Midbrain (tissue), 1 donor: ENCODE data around the gene CHRNB1.

Experiments
- DNase-seq: peaks from one replicate; lab custom pipeline; 2025; lab: John Stamatoyannopoulos, UW

CHRNB1 gene

GRCh38 chr17:7444682-7445618, at the start of gene CHRNB1:
Gene CHRNB1 (plus strand): TSS chr17:7445061. CDS start chr17:7445128, 67 bp downstream.
- peak; percentile 69 for DNase-seq

DNA sequence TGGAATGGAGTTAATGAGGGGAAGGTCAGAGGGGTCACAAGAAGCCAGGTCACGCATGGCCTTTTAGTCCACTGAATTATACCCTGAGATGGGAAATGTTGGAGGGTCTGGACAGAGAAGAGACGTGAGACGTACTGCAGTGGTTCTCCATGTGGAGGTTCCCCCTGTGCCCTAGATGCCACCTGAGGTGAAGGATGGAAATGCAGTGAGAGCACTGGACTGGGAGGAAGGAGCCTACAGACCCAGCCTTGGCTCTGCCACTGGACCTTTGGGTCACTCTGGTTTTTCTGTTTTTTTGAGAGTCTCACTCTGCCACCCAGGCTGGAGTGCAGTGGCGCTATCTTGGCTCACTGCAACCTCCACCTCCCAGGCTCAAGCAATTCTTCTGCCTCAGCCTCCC, 48.7 kb upstream of the CHRNB1 start:
- no peak for DNase-seq

DNA sequence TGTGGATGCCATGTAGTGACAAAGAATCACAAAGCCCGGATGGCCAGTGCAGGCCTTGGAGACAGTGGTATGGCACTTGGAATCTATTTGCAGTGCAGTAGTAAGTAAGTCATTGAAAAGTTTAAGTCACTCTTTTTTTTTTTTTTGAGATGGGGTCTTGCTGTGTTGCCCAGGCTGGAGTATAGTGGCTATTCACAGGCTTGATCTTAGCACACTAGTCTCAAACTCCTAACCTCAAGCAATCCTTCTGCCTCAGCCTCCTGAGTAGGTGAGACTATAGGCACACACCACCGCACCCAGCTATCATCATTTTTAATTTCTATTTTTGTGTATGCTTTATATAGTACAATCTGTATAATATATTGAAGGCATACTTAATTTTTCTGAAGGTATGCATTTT, 46.2 kb upstream of the CHRNB1 start:
- DNase-seq = no peak

- DNase-seq = no peak
These were observed 41.7 kb upstream of the CHRNB1 start for GRCh38 chr17:7403043-7403726.

DNA sequence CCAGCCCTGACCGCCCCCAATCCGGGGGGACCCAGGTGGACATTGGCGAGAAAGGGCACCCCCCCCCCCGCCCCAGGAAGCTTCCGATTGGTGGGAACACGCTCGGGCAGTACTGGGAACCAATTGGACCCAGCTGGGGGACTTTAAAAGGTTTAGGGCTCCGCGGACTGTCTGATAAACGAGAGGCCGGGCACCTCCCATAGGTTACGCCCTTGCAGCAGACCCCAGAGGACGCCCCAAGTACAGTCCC, 41.2 kb upstream of the CHRNB1 start:
- DNase-seq = no peak

- DNase-seq = peak; percentile 100
These were observed 40.7 kb upstream of the CHRNB1 start, which contains the start of gene TMEM256 for GRCh38 chr17:7403977-7404736. Gene TMEM256 (minus strand): TSS chr17:7404097. CDS start chr17:7404084, 13 bp downstream.

DNA sequence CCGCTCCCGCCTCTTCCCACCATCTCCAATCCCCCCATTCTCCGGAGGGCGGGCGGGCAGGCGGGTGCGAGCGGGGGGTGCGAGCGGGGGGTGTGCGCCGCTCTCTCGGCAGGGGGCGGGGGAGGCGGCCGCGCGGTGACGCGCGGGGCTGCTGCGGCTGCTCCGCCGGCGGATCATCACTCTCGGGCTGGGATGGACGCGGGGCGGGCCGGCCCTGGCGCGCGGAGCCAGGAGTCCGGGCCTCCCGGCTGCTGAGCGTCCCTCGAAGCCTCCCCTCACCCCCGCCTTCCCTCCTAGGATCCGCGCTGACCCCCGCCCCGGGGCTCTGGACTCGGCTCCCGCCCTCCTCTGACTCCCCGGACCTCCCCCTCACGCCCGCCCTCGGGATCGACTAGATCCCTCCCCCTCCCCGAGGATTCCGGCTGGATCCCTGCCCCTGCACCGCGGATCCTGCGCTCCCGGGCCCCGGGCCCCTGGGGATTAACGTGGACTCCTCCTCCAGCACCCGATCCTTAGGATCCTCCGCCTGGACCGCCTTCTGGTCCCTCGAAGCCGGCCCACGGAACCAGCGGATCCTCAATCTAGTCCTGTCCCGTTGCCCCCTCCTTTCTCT, 40.0 kb upstream of the CHRNB1 start:
- no peak for DNase-seq

- no peak for DNase-seq
These were observed 39.3 kb upstream of the CHRNB1 start for GRCh38 chr17:7405350-7406234.

GRCh38 chr17:7406235-7406825, 38.5 kb upstream of the CHRNB1 start:
- DNase-seq = no peak

DNA sequence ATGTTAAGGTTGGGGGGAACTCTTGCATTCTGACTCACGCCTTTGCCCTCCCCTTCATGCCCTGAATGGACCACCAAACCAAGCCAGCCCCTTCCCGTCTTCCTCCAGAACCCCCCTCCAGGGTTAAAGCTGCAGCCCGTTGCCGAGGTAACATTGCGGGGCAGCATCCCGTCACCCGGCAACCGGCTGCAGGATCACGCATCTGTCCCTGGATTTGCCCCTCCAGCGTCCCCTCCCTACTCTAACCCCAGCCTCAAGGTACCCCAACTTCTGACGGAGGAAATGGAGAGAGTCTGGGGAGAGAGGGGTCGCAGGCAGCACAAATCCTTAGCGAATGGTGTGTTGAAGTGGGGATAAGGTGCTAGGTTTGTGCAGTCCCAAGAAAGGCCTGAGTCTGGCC, 37.8 kb upstream of the CHRNB1 start:
- DNase-seq = no peak

- no peak for DNase-seq
These were observed 37.2 kb upstream of the CHRNB1 start, which contains the start of gene NLGN2 for GRCh38 chr17:7407485-7408251. Gene NLGN2 (plus strand): TSS chr17:7407845. CDS start chr17:7408256, 411 bp downstream.

DNA sequence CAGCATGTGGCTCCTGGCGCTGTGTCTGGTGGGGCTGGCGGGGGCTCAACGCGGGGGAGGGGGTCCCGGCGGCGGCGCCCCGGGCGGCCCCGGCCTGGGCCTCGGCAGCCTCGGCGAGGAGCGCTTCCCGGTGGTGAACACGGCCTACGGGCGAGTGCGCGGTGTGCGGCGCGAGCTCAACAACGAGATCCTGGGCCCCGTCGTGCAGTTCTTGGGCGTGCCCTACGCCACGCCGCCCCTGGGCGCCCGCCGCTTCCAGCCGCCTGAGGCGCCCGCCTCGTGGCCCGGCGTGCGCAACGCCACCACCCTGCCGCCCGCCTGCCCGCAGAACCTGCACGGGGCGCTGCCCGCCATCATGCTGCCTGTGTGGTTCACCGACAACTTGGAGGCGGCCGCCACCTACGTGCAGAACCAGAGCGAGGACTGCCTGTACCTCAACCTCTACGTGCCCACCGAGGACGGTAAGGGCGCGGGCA, 36.6 kb upstream of the CHRNB1 start:
- no peak for DNase-seq

GRCh38 chr17:7408863-7409262, 36.0 kb upstream of the CHRNB1 start:
- DNase-seq = no peak

GRCh38 chr17:7409716-7410115, 35.1 kb upstream of the CHRNB1 start:
- no peak for DNase-seq

- DNase-seq = no peak
These were observed 34.0 kb upstream of the CHRNB1 start for GRCh38 chr17:7410634-7411426.

DNA sequence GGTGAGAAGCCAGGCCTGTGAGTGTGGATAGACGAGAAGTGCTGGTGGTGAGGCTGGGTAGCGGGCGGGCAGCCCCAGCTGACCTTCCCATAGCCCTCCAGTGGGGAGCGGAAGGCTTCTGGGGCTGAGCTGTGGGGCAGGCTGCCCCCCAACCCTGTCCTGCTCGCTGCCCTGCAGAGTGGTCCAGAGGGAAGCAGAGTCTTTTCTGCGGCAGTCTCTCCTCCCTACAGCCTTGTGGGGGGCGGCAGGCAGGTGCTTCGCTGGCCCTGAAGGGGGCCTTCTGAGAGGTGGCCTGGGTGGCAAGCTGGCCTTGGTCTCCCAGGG, 33.5 kb upstream of the CHRNB1 start:
- no peak for DNase-seq

DNA sequence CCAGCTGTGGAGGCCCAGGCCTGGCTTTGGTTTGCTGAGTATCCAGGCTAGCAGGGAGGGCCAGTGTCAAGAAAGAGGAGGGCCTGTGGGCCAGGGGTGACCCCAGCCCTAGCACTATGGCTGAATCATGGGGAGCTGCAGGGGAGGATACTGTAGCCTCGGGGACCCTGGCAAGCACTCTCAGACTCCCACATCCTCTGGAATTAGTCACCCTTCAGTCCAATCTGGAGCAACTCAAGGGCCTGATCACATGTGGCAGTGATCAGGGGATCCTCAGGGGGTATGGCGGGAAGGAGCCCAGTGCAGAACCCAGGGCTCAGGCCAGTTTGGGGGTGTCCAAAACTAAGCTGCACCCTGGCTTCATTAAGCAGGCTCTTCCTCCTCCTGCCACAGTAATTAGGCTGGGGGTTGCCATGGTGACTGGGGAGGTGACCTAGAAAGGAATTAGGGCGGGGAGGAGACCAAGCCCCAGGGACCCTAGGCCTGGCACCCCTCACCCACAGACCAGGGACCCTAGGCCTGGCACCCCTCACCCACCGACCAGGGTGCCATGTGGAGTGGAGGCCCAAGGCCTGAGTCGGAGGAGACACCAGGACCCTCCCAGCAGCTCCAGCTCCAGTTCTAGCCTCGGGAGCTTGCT, 31.4 kb upstream of the CHRNB1 start:
- DNase-seq = no peak

DNA sequence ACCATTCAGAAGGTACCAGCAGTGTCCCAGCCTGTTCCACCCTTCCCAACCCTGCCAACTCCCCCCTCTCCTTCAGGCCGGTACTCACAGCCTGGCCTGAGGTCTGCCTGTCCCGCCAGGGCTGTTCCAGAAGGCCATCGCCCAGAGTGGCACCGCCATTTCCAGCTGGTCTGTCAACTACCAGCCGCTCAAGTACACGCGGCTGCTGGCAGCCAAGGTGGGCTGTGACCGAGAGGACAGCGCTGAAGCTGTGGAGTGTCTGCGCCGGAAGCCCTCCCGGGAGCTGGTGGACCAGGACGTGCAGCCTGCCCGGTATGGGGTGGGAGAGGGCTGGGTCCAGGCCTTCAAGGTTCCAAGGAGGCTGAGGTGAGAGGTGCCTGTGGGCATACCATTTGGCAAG, 30.0 kb upstream of the CHRNB1 start:
- DNase-seq = no peak

- DNase-seq = no peak
These were observed 29.1 kb upstream of the CHRNB1 start for GRCh38 chr17:7415784-7416183.
